GM12875 (cell line): ENCODE results near the gene LIMK2.

ENCODE experiments used
- H3K4me3 ChIP-seq: one replicate; pipeline ENCODE4 v1.5.1; 2011; ENCODE audit warnings: low read depth, low read length, control low read depth
- CTCF ChIP-seq: IDR thresholded peaks from 2 replicates; pipeline ENCODE4 v1.5.1; 2011; ENCODE audit warnings: low read depth, mild to moderate bottlenecking, control low read depth, inconsistent platforms, low read length, moderate library complexity, borderline replicate concordance; ENCODE audit not compliant: insufficient read depth

Gene LIMK2

GRCh38 chr22:31206896-31207687 is 5.0 kb upstream of the LIMK2 start:
- no peak overlapping the region for H3K4me3 ChIP-seq
- no peak for TF ChIP-seq CTCF

GRCh38 chr22:31210556-31211421 is 1.3 kb upstream of the LIMK2 start:
- no peak for TF ChIP-seq CTCF
- no peak overlapping the region for H3K4me3 ChIP-seq

- peak overlapping the region; percentile 27 for H3K4me3 ChIP-seq
- no peak for TF ChIP-seq CTCF
Observed at GRCh38 chr22:31211482-31211861, 626 bp upstream of the LIMK2 start.

DNA sequence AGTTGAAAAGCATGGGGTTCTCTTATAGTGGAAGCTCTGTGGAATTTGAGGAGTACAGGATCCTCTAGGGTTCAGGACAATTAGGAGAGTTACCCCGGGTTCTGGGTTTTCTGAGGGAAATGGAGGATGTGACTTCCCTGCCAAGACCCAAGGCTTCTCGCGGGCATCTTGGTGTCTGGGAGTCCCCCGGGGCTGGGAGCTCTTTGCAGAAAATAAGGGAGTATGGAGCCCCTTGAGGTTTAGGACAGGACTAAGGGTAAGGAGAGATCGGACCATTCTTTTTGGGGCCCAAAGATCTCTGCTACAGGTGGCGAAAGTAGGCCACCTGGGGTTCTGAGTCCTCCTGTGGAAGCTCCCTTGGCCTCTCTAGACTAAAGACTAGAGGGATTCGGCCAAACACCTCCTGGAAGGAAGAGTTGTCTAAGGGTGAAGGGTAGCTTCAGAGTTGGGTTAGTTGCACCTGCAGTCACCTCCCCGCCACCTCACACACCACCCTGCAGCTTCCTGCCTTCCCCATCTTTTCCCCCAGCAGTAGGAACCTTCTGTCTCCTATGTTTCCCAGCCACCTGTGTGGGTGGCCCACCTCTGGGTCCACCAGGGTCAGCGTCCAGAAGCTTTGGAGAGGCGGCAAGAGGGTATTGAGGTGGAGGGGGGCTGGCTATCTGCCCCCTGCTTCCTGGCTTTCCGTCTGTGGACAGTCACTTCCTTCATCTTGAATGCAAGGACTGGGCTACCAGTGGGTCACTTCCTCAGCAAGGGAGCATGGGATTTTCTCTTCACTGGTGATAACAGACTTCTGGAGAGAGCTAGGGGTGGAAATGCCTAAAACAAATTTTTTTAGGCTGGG is 908 bp downstream of the LIMK2 start:
- H3K4me3 ChIP-seq: peak overlapping the region; percentile 89
- no peak for TF ChIP-seq CTCF

DNA sequence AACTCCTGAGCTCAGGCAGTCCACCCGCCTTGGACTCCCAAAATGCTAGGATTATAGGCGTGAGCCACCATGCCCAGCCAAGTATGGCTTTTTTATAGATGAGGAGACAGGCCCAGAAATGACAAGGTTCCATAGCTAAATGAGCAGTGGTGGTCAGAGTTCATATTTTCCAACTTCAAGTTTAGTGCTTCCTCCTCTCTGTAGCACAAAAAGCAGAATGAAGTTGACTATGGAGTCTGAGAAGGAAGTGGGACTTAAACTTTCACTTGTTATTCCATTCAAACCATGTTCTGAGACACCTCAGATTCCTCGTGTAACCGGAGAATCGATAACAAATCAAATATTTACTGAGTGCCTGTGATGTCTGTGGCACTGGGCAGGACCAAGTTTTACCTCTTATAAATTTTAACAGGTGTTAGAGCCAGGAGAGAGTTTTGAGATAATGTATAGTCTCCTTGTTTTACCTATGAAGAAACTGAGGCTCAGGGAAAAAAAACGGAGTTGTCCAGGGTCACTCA is 3.0 kb downstream of the LIMK2 start:
- TF ChIP-seq CTCF: no peak
- no peak overlapping the region for H3K4me3 ChIP-seq

DNA sequence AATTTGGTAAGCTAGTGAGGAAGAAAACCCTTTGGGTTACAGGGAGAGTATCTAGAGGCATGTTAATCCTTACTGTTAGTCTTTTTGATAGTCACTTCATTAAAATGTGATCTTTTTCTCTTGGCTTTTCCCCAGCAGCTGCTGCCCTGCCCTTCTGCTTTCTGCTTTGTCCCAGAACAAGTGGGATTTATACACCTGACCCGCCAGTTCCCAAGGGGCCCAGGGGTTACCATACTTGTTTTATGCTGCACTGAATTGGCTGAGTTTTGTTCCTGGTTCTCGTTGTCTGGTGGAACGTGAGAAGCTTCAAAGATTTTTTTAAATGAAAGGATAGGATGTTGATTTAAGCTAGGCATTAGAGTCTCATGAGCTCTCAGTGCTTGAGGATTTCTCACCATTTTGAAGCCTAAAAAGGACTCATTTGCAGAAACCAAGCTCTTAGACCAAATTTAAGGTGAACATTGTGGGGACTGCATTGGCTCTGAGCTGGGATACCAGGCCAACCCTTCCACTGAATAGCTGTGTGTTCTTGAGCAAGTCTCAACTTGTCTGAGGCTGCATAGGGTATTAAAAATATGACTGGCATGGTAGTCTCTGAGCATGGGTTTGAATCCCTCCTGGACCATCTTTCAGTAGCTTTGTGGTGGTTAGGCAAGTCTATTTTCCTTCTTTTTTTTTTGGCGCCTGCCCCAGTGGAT is 6.6 kb downstream of the LIMK2 start:
- no peak overlapping the region for H3K4me3 ChIP-seq
- TF ChIP-seq CTCF: no peak
